ENCODE measurements around the gene ARHGEF28.

DNA sequence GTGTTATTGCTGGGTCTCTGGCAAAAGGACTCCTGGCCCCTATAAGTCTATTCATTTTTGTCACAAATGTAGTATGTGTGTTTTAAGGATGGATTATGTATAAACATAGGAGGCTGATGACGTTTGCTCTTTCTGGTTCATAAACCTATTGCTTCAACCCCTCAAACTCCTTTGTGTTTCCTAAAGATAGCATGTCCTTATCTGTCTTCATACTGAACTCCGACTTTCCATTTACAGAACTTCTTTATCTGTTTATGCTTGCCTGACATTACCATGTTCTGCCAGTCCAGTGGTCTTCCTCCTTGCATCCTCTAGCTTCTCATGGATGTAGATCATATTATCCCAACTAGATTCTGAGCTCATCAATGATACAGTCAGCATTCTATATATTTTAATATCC lies 46.1 kb downstream of the ARHGEF28 start:
- TF ChIP-seq, protein P1, sequence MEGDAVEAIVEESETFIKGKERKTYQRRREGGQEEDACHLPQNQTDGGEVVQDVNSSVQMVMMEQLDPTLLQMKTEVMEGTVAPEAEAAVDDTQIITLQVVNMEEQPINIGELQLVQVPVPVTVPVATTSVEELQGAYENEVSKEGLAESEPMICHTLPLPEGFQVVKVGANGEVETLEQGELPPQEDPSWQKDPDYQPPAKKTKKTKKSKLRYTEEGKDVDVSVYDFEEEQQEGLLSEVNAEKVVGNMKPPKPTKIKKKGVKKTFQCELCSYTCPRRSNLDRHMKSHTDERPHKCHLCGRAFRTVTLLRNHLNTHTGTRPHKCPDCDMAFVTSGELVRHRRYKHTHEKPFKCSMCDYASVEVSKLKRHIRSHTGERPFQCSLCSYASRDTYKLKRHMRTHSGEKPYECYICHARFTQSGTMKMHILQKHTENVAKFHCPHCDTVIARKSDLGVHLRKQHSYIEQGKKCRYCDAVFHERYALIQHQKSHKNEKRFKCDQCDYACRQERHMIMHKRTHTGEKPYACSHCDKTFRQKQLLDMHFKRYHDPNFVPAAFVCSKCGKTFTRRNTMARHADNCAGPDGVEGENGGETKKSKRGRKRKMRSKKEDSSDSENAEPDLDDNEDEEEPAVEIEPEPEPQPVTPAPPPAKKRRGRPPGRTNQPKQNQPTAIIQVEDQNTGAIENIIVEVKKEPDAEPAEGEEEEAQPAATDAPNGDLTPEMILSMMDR (IDR thresholded peaks at IDR 0.05): no peak
- TF ChIP-seq EP300 (IDR thresholded peaks at IDR 0.05): no peak
